ENCODE results near the gene NR2F1-AS1. TPM values are rescaled to one million over a fixed set of nuclear protein-coding genes. Genes with fewer than 3 reads are reported as not detected.

NR2F1-AS1 gene
- total and polyA plus RNA-seq, 9 of the 15 experiments (the other 6 are each of a cell fraction or from before 2014, with no cell fraction given), result not detected

- TF ChIP-seq PCBP2 (IDR thresholded peaks at IDR 0.05; ENCODE audit: low read depth, low read length, poor library complexity, severe bottlenecking) (no peak), ZHX1 (conservative IDR thresholded peaks at IDR 0.05; ENCODE audit: low read length) (no peak), ZKSCAN1 (IDR thresholded peaks at IDR 0.05; ENCODE audit: low read depth, low read length) (no peak), ZNF830 (CRISPR knock-in tag; IDR thresholded peaks at IDR 0.05) (no peak), ZNF511 (CRISPR knock-in tag; IDR thresholded peaks at IDR 0.05) (no peak), SMARCA5 (IDR thresholded peaks at IDR 0.05) (no peak), RBBP5 (IDR thresholded peaks at IDR 0.05; ENCODE audit: borderline replicate concordance, insufficient read depth, low read length, poor library complexity, severe bottlenecking) (no peak)
Observed at GRCh38 chr5:93406971-93407401, 174.0 kb downstream of the NR2F1-AS1 start (continued).

- intact Hi-C loops (cut with micrococcal nuclease), result no loop called here
- in situ Hi-C loops (cut with MboI), result no loop called here
- POLR2A ChIA-PET, result no interaction called here
- Histone ChIP-seq H3K4me2 (ENCODE audit: insufficient read depth, low read length) (no peak overlapping the region), H3K4me1 (replicated peaks in 1 of 2; ENCODE audit: control insufficient read depth in 2 of 2, insufficient read depth in 2 of 2, low read length in 2 of 2) (no peaks in the 10 kb centered on the region), H3K36me3 (ENCODE audit: control insufficient read depth, insufficient read depth, low read length) (no peaks in the 10 kb centered on the region), H3K79me2 (ENCODE audit: control insufficient read depth, insufficient read depth, low read length) (no peaks in the 10 kb centered on the region), H2AFZ (ENCODE audit: low read depth, low read length) (no peak overlapping the region), H4K20me1 (replicated peaks; ENCODE audit: control insufficient read depth, insufficient read depth, low read length) (no peaks in the 10 kb centered on the region), H3K27me3 (ENCODE audit: control insufficient read depth in 2 of 2, insufficient read depth in 2 of 2, low read length in 2 of 2) (no peaks in the 10 kb centered on the region), H3K9ac (ENCODE audit: insufficient read depth in 1 of 2, low read depth in 2 of 2, low read length in 2 of 2) (no peak overlapping the region), H3K9me1 (ENCODE audit: control insufficient read depth, insufficient read depth, low read length) (no peaks in the 10 kb centered on the region), H3K4me3 (no peak overlapping the region), H3K27ac (ENCODE audit: extremely low read depth, low read depth, low read length) (no peak overlapping the region), H3K9me3 (replicated peaks; ENCODE audit: control insufficient read depth, insufficient read depth, low read depth, low read length) (no peaks in the 10 kb centered on the region)
- no peak for FAIRE-seq
- DNase-seq (ENCODE audit: extremely low read depth in 1 of 4, low spot score in 3 of 4), result no peak
- no peak for TF ChIP-seq RB1 (IDR thresholded peaks at IDR 0.05; ENCODE audit: low read depth)
- 0% methylated on average over 1 of the region's 1 CpG for WGBS (ENCODE audit: insufficient coverage, low coverage, missing lambda C conversion rate)
- no peak for ATAC-seq
- CTCF ChIA-PET (ENCODE audit: low intra/inter-chr PET ratio), result no interaction called here
- no TSS peak for BruUV-seq (replicated peaks)
Observed at GRCh38 chr5:93404246-93404645, 176.8 kb downstream of the NR2F1-AS1 start.

Measured in K562 (cell line).